ENCODE measurements around the gene GUCY1A2. TPM values are rescaled to one million over a fixed set of nuclear protein-coding genes. Genes with fewer than 3 reads are reported as not detected.

The GUCY1A2 gene
- total RNA-seq, 2 experiments from 2014 or later = not detected

- intact Hi-C loops (cut with DNase I, micrococcal nuclease) = no loop called here
- Mint-ChIP-seq H3K27me3 (peaks cover 23% of the 10 kb centered on the region), H3K4me3 (no peak overlapping the region), H3K27ac (no peak overlapping the region), H3K36me3 (ENCODE audit: low read depth) (no peaks in the 10 kb centered on the region), H3K4me1 (ENCODE audit: low read depth) (peaks cover 2% of the 10 kb centered on the region), H3K9me3 (peaks cover 3% of the 10 kb centered on the region)
- Histone ChIP-seq H3K9me3 (ENCODE audit: control insufficient read depth in 1 of 2, insufficient read depth in 1 of 2, low read length in 2 of 2) (peaks cover 0 to 5% of the 10 kb centered on the region in 2 experiments), H3K4me3 (ENCODE audit: low read length) (no peak overlapping the region), H3K36me3 (ENCODE audit: insufficient read depth, low read length) (no peaks in the 10 kb centered on the region), H3K27me3 (ENCODE audit: control insufficient read depth in 1 of 2, insufficient read depth in 2 of 2, low read length in 2 of 2) (peaks cover 12 to 16% of the 10 kb centered on the region in 2 experiments), H3K27ac (ENCODE audit: low read depth in 1 of 2, low read length in 2 of 2) (no peak overlapping the region), H3K4me1 (ENCODE audit: insufficient read depth, low read length) (no peaks in the 10 kb centered on the region)
- CTCF ChIA-PET = no interaction called here
- no peak for ATAC-seq (ENCODE audit: poor library complexity)
- DNase-seq = no peak
- TF ChIP-seq CTCF (IDR thresholded peaks at IDR 0.05) = no peak
- POLR2A ChIA-PET = no interaction called here
Observed at GRCh38 chr11:107011977-107012376, 6.3 kb downstream of the GUCY1A2 start.

GRCh38 chr11:107009190-107009589 lies 9.1 kb downstream of the GUCY1A2 start:
- H3K27me3 Mint-ChIP-seq = no peaks in the 10 kb centered on the region
- no peak for TF ChIP-seq CTCF (IDR thresholded peaks at IDR 0.05)
- no peak overlapping the region for H3K4me3 ChIP-seq (ENCODE audit: low read length)
- no peak overlapping the region for H3K4me3 Mint-ChIP-seq
- H3K4me1 Mint-ChIP-seq (ENCODE audit: low read depth) = no peaks in the 10 kb centered on the region
- H3K27ac ChIP-seq (ENCODE audit: low read depth in 1 of 2, low read length in 2 of 2) = no peak overlapping the region
- no peak for ATAC-seq (ENCODE audit: poor library complexity)
- H3K36me3 Mint-ChIP-seq (ENCODE audit: low read depth) = no peaks in the 10 kb centered on the region
- H3K36me3 ChIP-seq (ENCODE audit: insufficient read depth, low read length) = no peaks in the 10 kb centered on the region
- H3K4me1 ChIP-seq (ENCODE audit: insufficient read depth, low read length) = no peaks in the 10 kb centered on the region
- H3K27me3 ChIP-seq (ENCODE audit: control insufficient read depth in 1 of 2, insufficient read depth in 2 of 2, low read length in 2 of 2) = no peaks in the 10 kb centered on the region
- H3K9me3 Mint-ChIP-seq = peaks cover 3% of the 10 kb centered on the region
- CTCF ChIA-PET = no interaction called here
- intact Hi-C loops (cut with DNase I, micrococcal nuclease) = no loop called here
- POLR2A ChIA-PET = no interaction called here
- no peak overlapping the region for H3K27ac Mint-ChIP-seq
- no peak for DNase-seq
- peaks cover 0 to 5% of the 10 kb centered on the region in 2 experiments for H3K9me3 ChIP-seq (ENCODE audit: control insufficient read depth in 1 of 2, insufficient read depth in 1 of 2, low read length in 2 of 2)

DNA sequence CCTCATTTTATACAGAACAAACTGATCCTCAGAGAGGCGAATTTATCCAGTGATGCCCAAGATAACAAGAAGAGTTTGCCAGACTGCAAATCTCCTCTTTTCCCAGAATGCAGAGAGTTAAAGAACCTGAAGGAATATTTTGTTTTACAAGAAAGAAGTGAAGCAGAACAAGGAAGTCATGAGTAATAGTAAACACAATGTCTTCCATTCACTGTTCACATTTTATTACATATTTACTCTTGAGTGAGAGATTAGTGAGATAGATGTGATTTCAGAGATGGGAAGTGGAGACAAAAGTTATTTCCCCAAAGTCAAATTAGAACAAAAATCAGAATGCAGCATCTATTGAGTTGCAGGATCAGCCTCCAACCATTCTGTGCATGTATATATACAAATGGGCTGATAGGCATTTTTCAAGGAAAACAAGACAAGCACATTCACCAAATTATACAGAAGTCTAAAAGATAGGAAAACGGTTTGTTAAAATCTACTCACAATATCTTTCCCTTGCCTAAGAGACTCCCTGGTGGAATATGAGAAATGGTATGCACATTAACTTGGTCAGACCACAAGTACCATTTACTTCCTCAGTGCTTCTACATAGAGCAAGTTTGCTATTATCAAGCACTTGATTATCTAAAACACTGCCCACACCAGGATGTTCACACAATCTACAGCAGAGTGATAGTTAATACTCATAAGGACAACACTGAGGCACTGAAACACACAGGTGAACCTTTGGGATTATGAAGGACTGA lies 12.0 kb downstream of the GUCY1A2 start:
- Histone ChIP-seq H3K9me3 (ENCODE audit: control insufficient read depth in 1 of 2, insufficient read depth in 1 of 2, low read length in 2 of 2) (peaks cover 0 to 5% of the 10 kb centered on the region in 2 experiments), H3K4me3 (ENCODE audit: low read length) (no peak overlapping the region), H3K4me1 (ENCODE audit: insufficient read depth, low read length) (no peaks in the 10 kb centered on the region), H3K36me3 (ENCODE audit: insufficient read depth, low read length) (no peaks in the 10 kb centered on the region), H3K27me3 (ENCODE audit: control insufficient read depth in 1 of 2, insufficient read depth in 2 of 2, low read length in 2 of 2) (no peaks in the 10 kb centered on the region), H3K27ac (ENCODE audit: low read depth in 1 of 2, low read length in 2 of 2) (no peak overlapping the region)
- intact Hi-C loops (cut with DNase I, micrococcal nuclease) = no loop called here
- no peak for DNase-seq
- no peak for ATAC-seq (ENCODE audit: poor library complexity)
- Mint-ChIP-seq H3K27me3 (no peaks in the 10 kb centered on the region), H3K27ac (no peak overlapping the region), H3K4me1 (ENCODE audit: low read depth) (no peaks in the 10 kb centered on the region), H3K4me3 (no peak overlapping the region), H3K9me3 (peaks cover 3% of the 10 kb centered on the region), H3K36me3 (ENCODE audit: low read depth) (no peaks in the 10 kb centered on the region)
- TF ChIP-seq CTCF (IDR thresholded peaks at IDR 0.05) = no peak
- CTCF ChIA-PET = no interaction called here
- POLR2A ChIA-PET = no interaction called here
